HTERT RPE-1 (cell line): ENCODE data around the gene SLN.
"Not testable (repeated sequence)": the region's sequence is repeated elsewhere in the genome, so short reads cannot be mapped to it uniquely, and the experiment has no call there.

Experiments
- in situ Hi-C: fragments of 300-500 bp; cut with MboI; formaldehyde crosslinking; loops from 4 replicates; pipeline ENCODE4 v1.14.3; 2020; ENCODE audit warnings: low sequenced_read_pairs

SLN gene

DNA sequence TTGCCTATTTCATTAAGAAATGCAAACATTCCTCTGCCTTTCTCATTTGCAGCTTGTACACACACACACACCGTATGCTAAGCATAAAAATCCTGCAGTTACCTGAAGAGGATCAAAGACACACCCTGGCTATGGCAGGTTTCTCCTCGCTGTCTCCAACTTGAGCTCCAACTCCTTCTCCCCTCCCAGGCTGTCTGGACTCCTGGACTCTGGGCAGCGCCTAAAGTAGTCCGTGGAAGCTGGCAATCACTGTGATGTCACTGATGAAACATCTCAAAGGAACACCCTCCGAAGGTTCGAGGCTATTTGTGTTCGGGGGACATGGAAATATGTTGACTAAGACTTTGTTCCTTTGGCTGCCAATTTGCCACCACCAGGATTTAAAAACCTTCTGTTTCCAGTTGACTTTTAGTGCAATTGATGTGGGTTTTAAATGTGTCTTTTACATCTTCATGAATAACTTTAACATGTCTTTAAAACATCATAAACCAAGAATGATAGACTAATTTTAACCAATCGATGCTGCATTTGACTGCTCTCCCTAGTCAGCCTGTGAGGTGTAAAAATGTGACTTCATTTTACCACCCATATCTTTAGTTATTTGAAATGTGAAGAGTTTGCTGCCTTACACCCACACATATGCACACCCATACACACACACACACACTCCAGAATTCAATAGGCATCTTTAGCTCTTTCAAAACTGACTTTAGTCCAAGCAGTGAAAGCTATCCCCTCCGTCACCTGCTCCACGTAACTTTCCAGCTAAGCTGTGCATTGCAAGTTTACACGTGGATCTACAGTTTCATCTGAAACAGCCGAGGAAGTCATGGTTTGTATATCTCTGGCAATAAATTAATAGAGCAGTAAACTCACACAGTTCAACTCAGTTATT lies at the start of gene SLN:
Gene SLN, minus strand, starts transcription at position 196 of the 895 bp plus-strand sequence.
- in situ Hi-C loops, result no loop called here

DNA sequence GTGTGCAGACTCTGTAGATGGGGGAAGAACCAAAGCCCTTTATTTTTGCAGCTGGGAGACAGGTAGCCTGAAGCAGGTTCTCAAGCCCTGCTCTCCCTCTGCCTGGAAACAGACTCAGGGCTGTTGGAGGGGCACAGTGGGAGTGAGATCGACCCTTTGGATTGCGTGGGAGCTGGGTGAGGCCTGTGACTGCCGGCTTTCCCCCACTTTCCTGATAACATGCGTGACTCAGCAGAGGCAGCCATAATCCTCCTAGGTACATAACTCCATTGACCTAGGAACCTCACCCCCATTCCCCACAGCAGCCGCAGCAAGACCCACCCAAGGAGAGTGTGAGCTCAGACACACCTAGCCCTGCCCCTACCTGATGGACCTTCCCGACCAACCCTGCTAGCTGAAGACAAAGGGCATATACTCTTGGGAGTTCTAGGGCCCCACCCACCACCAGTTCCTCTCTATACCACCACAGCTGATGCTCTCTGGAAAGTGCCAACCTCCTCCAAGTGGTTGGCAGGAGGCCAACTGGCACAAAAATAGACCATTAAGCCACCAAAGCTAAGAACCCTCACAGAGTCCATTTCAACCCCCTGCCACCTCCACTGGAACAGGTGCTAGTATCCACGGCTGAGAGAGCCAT lies 47.0 kb upstream of the SLN start:
- in situ Hi-C loops, result not testable (repeated sequence)

DNA sequence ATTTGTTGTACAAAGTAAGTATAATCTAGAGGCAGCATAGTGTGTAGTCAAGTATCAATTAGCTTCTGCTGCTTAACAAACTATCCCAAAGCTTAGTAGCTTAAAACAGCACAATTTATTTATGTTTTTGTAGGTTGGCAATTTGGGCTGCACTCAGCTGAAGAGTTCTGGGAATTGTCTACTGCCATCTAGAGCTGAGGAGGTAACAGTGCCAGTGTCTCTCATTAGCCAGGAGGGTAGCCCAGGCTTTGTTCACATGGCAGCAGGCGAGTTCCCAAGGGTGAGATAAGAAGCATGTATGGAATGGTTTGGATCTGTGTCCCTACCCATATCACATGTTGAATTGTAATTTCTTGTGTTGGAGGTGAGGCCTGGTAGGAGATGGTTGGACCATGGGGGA lies 45.8 kb upstream of the SLN start:
- in situ Hi-C loops, result no loop called here

DNA sequence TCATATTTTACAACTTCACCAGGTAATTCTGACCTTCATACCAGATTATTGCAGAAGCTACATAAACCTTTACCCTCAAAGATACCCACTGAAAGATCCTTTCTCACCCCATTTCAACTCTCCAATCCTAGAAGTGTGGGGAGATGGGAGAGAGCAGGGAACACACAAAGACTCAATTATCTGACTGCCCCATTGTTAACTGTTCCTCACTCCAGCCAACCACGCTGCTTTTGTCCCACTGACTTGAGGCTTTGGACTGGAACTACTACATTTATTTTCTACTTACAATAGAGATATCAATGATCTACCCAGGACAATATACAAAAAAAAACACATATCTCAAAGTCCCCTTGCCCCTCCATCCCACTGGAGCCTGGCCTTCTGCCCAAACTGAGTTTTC lies 44.7 kb upstream of the SLN start:
- in situ Hi-C loops, result no loop called here

DNA sequence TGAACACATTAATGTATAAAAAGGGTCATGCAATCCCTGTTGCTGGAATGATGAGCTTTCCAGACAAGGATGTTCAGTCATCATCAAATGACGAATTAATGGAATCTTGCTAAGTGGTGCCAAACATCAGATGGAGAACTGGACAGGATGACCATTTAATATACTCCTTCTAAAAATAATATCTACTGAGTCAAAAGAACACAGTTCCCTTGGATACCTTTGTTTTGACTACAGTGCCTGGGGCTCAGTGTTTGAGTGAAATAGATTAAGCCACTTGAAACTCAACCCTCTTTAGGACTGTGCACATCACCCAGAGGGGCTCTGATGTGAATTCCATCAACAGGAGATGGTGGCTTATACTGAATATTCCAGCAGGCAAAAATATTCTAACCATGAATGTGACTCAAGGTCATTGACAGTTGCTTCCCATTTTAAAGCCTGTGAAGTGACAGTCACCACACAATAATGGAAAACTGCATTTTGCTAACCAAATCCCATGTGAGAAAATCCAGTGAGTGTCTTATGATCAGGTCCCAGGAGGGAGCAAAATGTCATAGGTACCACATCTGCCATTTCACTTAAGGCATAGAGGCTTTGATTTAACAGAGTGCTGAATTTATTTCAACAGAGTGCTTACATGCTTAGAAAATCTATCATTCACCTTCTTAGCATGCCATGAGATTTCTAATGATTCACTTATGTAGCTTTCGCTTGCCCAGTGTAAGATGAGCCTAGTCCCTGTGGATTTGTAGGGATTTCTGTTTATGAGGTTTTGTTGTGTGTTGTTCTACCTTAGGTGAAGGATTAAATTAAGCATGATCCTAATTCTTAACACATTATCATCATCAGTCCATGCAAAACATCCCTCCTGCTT lies 41.3 kb upstream of the SLN start:
- in situ Hi-C loops, result no loop called here

DNA sequence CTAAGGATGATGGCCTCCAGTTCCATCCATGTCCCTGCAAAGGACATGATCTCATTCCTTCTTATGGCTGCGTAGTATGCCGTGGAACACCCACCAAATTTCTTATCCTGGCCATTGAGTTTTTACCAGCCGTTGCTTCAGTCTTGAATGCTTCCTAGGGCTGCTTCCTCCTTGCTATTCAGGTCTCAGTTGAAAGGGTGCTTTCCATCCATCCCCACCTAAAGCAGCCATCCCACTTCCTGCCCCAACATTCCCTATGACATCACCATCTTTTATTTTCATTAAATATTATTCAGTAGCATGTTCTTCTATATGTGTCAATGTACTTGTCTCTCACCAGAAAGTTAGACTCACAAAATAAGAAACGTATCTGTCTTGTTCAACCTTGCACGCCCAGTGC lies 40.7 kb upstream of the SLN start:
- in situ Hi-C loops, result no loop called here

DNA sequence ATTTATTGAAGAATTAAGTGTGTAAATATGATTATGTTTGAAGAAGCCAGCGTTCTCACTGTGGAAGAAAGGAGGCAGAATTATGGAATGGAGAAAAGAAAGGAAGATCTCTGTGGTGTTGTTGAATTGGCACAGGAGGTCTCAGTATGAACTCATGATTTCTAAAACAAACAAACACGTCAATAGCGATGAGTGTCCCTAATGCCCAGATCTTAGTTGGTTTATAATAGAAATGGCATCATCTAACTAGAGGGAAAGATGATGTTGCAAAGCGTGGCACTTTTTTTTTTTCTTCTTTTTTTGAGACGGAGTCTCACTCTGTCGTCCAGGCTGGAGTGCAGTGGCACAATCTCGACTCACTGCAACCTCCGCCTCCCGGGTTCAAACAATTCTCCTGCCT lies 39.2 kb upstream of the SLN start:
- in situ Hi-C loops, result no loop called here

DNA sequence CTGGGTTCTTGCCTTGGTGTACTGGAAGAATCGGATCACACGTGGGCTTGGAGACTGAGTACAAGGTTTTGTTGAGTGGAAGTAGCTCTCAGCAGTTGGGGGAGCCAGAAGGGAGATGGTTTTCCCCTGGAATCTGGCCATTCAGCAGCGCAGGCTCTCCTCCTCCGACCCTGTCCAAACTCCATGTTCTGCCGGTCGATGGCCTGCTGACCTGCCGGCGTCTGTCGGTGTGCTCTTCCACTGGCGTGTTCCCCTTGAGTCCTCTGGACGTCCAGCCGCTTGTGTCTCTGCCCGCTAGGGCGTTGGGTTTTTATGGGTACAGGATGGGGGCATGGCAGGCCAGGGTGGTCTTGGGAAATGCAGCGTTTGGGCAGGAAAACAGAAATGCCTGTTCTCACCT lies 38.5 kb upstream of the SLN start:
- in situ Hi-C loops, result no loop called here

DNA sequence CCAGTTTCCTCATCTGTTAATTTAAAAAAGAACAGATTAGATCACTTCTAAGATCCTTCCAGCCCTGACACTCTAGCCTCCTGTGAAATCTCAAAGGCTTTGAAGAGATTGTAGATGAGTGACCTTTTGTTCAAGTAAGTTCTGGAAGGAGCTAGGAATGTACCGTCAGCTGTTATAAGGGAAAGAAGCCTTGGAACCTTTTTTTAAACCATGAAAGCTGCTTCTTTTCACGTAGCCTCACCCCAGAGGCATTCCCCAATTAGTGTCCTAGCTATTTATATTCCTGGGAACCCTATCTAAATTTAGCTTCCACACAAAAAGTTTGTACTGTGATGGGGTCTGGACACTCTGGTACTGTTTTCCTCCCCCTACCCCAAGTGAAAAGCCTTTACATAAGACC lies 35.8 kb upstream of the SLN start:
- in situ Hi-C loops, result no loop called here

DNA sequence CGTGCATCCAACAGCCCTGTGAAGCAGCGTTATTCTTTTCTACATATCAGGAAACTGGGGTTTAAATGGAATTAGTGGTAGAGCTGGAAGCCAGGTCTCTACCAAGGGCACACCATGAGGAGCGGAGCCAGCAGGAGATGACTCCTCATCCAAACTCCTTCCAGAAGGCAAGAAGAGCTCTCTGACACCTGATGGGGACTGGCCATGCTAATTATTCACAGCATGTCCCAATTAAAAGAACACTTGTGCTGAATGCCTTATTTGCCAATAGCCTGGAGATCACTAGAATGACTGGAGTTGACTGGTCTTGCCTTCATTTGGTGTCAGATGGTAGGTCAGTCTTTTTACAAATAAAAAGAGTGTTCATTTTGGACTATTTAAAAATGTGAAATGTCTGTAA lies 32.9 kb upstream of the SLN start:
- in situ Hi-C loops, result no loop called here

DNA sequence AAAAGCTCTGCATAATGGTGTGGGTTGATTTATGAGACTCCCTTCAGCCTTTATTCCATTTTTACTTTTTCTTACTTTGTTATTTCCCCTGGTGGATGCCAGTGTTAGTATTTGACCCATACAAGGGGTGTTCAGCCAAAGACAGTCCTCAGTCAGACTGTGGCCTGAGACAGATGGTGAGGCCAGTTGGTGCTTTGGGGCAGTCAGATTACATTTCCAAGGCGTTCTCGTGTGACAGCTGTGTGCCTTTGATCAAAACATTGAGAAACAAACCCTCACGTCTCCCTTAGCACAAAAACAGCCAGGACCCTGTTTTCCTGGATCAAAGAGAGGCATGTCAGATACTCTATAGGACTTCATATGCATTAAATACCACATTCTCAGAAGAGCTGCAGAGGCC lies 31.3 kb upstream of the SLN start:
- in situ Hi-C loops, result no loop called here

DNA sequence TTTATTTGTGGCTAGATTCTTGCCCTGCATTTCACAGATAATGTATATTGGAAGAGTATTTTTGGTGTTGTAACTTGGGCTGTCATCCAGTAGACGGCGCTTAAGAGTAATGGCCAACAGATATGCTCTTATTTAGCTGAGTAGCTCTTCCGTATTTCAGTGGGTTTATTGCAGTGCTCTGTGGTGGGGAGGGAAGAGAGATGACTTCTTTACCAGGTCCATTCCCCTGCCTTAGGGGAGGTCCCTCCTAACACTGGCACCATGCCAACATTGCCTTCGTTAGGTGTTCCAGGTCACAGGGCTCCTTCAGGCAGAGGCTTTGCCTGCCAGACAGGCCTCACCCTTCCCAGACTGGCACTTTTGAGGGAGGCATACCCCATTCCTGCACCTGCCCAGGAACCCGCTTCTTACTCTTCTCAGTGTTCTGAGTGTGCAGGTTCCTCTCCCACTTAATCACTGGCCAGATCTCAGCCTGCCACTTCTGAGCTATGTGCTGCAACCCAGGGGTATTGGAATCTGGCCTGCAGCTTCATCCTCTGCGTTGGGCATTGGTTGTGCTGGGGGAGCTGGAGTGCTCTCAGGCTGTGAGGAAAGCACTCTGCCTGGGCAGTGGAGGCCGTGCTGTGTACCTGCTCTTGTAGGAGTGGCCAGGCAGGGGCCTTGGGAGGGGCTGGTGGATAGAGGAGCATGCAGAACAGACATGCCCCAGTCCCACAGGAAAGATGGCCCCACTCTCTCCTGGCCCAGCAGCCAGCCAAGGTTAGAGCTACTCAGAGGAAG lies 29.4 kb upstream of the SLN start:
- in situ Hi-C loops, result no loop called here

DNA sequence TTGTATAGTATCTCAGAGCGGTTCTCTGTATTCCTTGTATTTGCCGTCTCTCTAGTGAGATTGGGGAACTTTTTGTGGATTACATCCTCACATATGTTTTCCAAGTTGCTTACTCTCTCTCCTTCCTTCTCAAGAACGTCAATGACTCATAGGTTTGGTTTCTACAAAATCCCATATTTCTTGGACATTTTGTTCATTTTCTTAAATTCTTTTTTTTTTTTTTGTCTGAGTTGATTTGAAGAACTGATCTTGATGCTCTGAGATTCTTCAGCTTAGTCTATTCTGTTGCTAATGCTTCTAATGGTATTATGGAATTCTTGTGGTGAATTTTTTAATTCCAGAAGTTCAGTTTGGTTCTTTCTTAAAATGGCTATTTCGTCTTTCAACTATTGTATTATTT lies 28.4 kb upstream of the SLN start:
- in situ Hi-C loops, result no loop called here

DNA sequence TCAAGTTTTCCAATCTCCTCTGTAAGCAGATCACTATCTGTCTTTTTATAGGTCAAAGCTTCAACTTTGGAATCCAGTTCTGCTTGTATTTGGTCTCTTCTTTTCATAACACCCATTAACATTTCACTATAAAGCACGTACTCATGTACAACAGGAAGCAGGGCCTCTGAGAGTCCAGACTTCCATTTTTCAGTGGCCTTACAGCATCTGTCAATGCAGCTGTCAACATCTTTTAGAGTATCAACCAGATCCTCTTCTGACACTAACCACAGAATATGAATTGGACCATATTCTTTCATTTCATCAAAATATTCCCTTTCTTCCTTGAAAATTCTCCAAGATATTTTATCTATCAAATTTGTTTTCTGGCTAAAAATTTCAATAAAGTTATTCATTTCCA lies 24.7 kb upstream of the SLN start:
- in situ Hi-C loops, result no loop called here

DNA sequence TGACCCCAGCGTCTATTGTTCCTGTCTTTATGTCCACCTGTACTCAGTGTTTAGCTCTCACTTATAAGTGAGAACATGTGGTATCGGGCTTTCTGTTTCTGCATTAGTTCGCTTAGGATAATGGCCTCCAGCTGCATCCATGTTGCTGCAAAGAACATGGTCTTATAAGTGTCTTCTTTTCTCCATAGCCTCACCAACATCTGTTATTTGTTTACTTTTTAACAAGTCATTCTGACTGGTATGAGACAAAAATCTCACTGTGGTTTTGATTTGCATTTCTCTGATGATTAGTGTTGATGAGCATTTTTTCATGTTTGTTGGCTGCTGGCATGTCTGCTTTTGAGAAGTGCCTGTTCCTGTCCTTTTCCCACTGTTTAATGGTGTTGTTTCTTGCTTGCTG lies 21.7 kb upstream of the SLN start:
- in situ Hi-C loops, result no loop called here

DNA sequence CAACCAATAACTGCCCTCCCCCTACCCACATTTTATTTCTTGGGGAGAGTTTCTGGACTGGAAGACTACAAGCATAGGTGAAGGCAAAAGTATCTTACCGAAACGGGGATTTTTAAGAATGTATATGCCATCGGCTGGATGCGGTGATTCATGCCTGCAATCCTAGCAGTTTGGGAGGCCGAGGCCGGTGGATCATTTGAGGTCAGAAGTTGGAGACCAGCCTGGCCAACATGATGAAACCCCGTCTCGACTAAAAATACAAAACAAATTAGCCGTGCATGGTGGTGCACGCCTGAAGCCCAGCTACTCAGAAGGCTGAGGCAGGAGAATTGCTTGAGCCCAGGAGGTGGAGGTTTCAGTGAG lies 20.8 kb upstream of the SLN start:
- in situ Hi-C loops, result no loop called here

DNA sequence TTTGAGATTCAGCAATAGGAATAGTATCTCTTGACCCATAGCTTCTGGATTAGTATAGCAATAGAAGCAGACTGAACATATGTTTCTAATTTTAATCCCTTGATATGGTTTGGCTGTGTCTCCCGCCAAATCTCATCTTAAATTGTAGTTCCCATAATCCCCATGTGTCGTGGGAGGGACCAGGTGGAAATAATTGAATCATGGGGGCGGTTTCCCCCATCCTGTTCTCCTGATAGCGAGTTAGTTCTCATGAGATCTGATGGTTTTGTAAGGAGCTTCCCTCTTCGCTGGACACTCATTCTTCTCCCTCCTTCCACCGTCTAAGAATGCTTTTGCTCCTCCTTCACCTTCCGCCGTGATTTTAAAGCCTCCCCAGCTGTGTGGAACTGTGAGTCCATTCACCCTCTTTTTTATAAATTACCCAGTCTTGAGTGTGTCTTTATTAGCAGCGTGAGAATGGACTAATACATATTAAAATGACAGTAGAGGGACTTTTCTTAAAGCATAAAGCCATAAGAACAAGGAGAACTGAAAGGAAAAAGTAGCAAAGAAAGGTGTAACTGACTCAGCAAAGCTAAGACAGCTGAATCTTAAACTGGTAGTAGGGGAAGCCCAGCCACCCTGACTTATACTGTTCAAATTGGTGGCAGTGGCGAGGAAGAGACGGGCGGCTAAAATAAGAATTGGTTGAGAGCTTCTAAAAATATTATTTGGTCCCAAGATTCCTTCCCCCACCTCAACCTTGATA lies 20.3 kb upstream of the SLN start:
- in situ Hi-C loops, result no loop called here

DNA sequence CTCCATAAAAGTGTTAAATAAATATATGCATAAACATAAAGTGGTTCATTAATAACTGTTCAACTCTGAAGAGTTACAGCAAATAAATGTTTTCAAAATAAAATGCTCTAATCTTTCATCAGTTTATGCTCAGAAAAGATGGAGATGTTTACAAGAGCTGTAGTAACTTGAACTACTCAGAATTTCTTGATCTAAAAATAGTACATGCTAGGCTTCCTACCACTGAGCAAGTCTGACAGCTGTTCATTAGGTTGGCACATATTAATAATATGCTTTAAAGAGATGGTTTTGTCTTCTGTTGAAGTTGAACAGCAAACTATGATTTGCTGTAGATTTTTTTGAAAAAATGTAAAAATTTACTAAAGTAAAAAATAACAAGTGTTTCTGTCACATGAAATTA lies 10.8 kb upstream of the SLN start:
- in situ Hi-C loops, result no loop called here

DNA sequence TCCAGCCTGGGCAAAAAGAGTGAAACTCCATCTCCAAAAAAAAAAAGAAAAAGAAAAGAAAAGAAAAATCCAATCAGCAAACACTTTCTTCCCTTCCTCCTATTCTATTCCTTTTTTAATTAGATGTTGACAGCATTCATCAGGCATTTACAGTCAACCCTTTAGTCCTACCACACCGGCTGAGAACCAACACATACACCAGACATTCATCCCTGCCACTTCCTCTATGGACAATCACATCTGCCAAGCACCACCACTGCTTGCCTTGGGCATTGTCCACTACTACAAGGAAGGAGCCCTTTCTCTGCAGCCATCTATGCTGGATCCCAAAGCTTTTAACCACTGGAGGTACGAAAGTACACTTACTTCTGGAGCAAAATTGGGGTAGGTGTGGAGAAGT lies 9.4 kb upstream of the SLN start:
- in situ Hi-C loops, result no loop called here

DNA sequence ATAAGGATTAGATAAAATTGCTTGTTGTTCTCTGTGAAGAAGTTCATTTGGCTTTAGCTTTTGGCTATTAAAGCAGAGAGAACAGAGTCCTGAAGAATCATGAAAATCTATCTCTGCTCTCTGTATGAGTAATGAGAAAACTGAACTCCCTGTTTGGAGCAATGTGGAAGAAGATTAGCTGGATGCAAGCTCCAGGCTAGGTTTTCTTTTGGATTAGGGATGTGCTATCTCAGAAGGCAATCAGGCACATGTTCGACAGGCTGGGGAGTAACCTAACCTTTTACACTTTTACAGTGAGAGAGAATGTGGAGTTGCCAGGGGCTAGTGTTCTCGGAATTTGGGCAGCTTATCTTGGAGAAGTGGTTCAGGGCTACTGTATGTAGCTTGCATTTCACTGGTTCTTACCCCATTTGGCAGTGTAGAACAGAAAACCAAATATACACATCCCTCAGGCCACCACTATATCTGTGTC lies 8.5 kb upstream of the SLN start:
- in situ Hi-C loops, result no loop called here
